ENCODE measurements around the gene APP.
A peak's percentile ranks its signal among the peaks of the same experiment; 100 is the strongest.

Gene APP

GRCh38 chr21:26177187-26177586, 6.6 kb upstream of the APP start:
- no peak for DNase-seq (ENCODE audit: low spot score)
- no peak overlapping the region for H3K4me3 ChIP-seq
- no peak overlapping the region for H3K27ac ChIP-seq
- TF ChIP-seq CTCF (IDR thresholded peaks at IDR 0.05) = no peak

GRCh38 chr21:26171258-26172100, 909 bp upstream of the APP start:
- no peak for TF ChIP-seq CTCF (IDR thresholded peaks at IDR 0.05)
- Histone ChIP-seq H3K4me3 (peak overlapping the region; percentile 99), H3K27ac (no peak overlapping the region)
- DNase-seq (ENCODE audit: low spot score) = no peak

- peak overlapping the region; percentile 99 for H3K4me3 ChIP-seq
- H3K27ac ChIP-seq = peak overlapping the region; percentile 77 to 88
- peak; percentile 82 for DNase-seq (ENCODE audit: low spot score)
- no peak for TF ChIP-seq CTCF (IDR thresholded peaks at IDR 0.05)
These were observed 729 bp downstream of the APP start for GRCh38 chr21:26169611-26170470.

- peak overlapping the region; percentile 77 to 88 for H3K27ac ChIP-seq
- DNase-seq (ENCODE audit: low spot score) = peak; percentile 74
- H3K4me3 ChIP-seq = peak overlapping the region; percentile 99
- TF ChIP-seq CTCF (IDR thresholded peaks at IDR 0.05) = no peak
These were observed 1.4 kb downstream of the APP start for GRCh38 chr21:26169061-26169610.

GRCh38 chr21:26168371-26168770, 2.2 kb downstream of the APP start:
- H3K27ac ChIP-seq = peak overlapping the region in 1 of 2 donors; percentile 15
- H3K4me3 ChIP-seq = peak overlapping the region; percentile 99
- no peak for DNase-seq (ENCODE audit: low spot score)
- TF ChIP-seq CTCF (IDR thresholded peaks at IDR 0.05) = no peak

GRCh38 chr21:26167593-26167992, 3.0 kb downstream of the APP start:
- no peak for TF ChIP-seq CTCF (IDR thresholded peaks at IDR 0.05)
- Histone ChIP-seq H3K27ac (no peak overlapping the region), H3K4me3 (peak overlapping the region; percentile 99)
- DNase-seq (ENCODE audit: low spot score) = no peak
